AG10803 (cell line): Measurements from ENCODE around the gene CROCC.
"Not testable (repeated sequence)": the region's sequence is repeated elsewhere in the genome, so short reads cannot be mapped to it uniquely, and the experiment has no call there.

Experiments used
- DNase-seq: peaks from one replicate; pipeline ENCODE4 v3.0.0; 2010; ENCODE audit warnings: low read depth
- H3K4me3 ChIP-seq: 2 replicates; pipeline ENCODE4 v1.5.1; 2011; ENCODE audit warnings: mild to moderate bottlenecking, low read length, control low read depth
- CTCF ChIP-seq: conservative IDR thresholded peaks from 2 replicates; pipeline ENCODE4 v1.5.1; 2011; ENCODE audit warnings: mild to moderate bottlenecking, low read length, control low read depth, inconsistent platforms

CROCC gene

GRCh38 chr1:16900751-16901150 is 21.0 kb upstream of the CROCC start:
- no peak for DNase-seq
- TF ChIP-seq CTCF = peak; percentile 49
- no peak overlapping the region for H3K4me3 ChIP-seq

GRCh38 chr1:16901371-16901770 is 20.4 kb upstream of the CROCC start:
- H3K4me3 ChIP-seq, DNase-seq: not testable (repeated sequence)

- DNase-seq = peak; percentile 86
- peak; percentile 16 for TF ChIP-seq CTCF
- H3K4me3 ChIP-seq = no peak overlapping the region; the same call in 1 of the 2 replicates
These were observed 18.7 kb upstream of the CROCC start for GRCh38 chr1:16903054-16903453.

GRCh38 chr1:16903458-16903796 is 18.3 kb upstream of the CROCC start:
- peak overlapping the region; percentile 62 for H3K4me3 ChIP-seq
- DNase-seq = no peak
- TF ChIP-seq CTCF = no peak

- DNase-seq = peak; percentile 99
- H3K4me3 ChIP-seq = peak overlapping the region; percentile 62
- no peak for TF ChIP-seq CTCF
These were observed 17.1 kb upstream of the CROCC start for GRCh38 chr1:16904560-16905109.

GRCh38 chr1:16905110-16905867 is 16.4 kb upstream of the CROCC start:
- no peak for TF ChIP-seq CTCF
- peak; percentile 91 for DNase-seq
- H3K4me3 ChIP-seq = peak overlapping the region; percentile 62

GRCh38 chr1:16905868-16906702 is 15.6 kb upstream of the CROCC start:
- peak; percentile 36 for DNase-seq
- no peak overlapping the region for H3K4me3 ChIP-seq
- TF ChIP-seq CTCF = no peak
